ENCODE data around the gene THBS3. TPM values are rescaled to one million over a fixed set of nuclear protein-coding genes. Genes with fewer than 3 reads are reported as not detected.
A peak's percentile ranks its signal among the peaks of the same experiment; 100 is the strongest.

The THBS3 gene
- total and polyA plus RNA-seq, 2 of the 13 experiments (the other 11 are each of a cell fraction or from before 2014, with no cell fraction given) = 0.86 to 3.6 TPM

GRCh38 chr1:155227261-155228095 lies 19.8 kb upstream of the THBS3 start (continued):
- no peak for TF ChIP-seq DBP (CRISPR knock-in tag; IDR thresholded peaks at IDR 0.05; ENCODE audit: not compliant biosample characterization)
- peak; percentile 58 for TF ChIP-seq YY1 (IDR thresholded peaks at IDR 0.05; ENCODE audit: insufficient read depth, insufficient replicate concordance, low read depth, low read length)
- no peak for TF ChIP-seq ZSCAN12 (CRISPR knock-in tag; IDR thresholded peaks at IDR 0.05)
- peak; percentile 22; the same call in 1 of the 2 replicates for TF ChIP-seq KLF6 (CRISPR knock-in tag; IDR thresholded peaks at IDR 0.05)
- TF ChIP-seq, protein P1, sequence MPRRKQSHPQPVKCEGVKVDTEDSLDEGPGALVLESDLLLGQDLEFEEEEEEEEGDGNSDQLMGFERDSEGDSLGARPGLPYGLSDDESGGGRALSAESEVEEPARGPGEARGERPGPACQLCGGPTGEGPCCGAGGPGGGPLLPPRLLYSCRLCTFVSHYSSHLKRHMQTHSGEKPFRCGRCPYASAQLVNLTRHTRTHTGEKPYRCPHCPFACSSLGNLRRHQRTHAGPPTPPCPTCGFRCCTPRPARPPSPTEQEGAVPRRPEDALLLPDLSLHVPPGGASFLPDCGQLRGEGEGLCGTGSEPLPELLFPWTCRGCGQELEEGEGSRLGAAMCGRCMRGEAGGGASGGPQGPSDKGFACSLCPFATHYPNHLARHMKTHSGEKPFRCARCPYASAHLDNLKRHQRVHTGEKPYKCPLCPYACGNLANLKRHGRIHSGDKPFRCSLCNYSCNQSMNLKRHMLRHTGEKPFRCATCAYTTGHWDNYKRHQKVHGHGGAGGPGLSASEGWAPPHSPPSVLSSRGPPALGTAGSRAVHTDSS (CRISPR knock-in tag; conservative IDR thresholded peaks at IDR 0.05) = no peak
- TF ChIP-seq PHF8 (CRISPR knock-in tag; IDR thresholded peaks at IDR 0.05) = peak; percentile 70
- TF ChIP-seq TAF15 (IDR thresholded peaks at IDR 0.05; ENCODE audit: low read depth, low read length, poor library complexity, severe bottlenecking) = no peak
- TF ChIP-seq, protein P2, sequence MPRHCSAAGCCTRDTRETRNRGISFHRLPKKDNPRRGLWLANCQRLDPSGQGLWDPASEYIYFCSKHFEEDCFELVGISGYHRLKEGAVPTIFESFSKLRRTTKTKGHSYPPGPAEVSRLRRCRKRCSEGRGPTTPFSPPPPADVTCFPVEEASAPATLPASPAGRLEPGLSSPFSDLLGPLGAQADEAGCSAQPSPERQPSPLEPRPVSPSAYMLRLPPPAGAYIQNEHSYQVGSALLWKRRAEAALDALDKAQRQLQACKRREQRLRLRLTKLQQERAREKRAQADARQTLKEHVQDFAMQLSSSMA (CRISPR knock-in tag; IDR thresholded peaks at IDR 0.05) = no peak
- no peak for TF ChIP-seq KLF12 (CRISPR knock-in tag; IDR thresholded peaks at IDR 0.05; ENCODE audit: borderline replicate concordance)
- TF ChIP-seq RCOR2 (CRISPR knock-in tag; IDR thresholded peaks at IDR 0.05) = no peak
- TF ChIP-seq REL (CRISPR knock-in tag; conservative IDR thresholded peaks at IDR 0.05) = no peak
- no peak for TF ChIP-seq ZNF207 (IDR thresholded peaks at IDR 0.05; ENCODE audit: borderline replicate concordance)
- TF ChIP-seq ZSCAN21 (CRISPR knock-in tag; IDR thresholded peaks at IDR 0.05; ENCODE audit: borderline replicate concordance) = no peak
- TF ChIP-seq, protein P3, sequence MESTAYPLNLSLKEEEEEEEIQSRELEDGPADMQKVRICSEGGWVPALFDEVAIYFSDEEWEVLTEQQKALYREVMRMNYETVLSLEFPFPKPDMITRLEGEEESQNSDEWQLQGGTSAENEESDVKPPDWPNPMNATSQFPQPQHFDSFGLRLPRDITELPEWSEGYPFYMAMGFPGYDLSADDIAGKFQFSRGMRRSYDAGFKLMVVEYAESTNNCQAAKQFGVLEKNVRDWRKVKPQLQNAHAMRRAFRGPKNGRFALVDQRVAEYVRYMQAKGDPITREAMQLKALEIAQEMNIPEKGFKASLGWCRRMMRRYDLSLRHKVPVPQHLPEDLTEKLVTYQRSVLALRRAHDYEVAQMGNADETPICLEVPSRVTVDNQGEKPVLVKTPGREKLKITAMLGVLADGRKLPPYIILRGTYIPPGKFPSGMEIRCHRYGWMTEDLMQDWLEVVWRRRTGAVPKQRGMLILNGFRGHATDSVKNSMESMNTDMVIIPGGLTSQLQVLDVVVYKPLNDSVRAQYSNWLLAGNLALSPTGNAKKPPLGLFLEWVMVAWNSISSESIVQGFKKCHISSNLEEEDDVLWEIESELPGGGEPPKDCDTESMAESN (CRISPR knock-in tag; conservative IDR thresholded peaks at IDR 0.05) = no peak
- TF ChIP-seq, protein P4, sequence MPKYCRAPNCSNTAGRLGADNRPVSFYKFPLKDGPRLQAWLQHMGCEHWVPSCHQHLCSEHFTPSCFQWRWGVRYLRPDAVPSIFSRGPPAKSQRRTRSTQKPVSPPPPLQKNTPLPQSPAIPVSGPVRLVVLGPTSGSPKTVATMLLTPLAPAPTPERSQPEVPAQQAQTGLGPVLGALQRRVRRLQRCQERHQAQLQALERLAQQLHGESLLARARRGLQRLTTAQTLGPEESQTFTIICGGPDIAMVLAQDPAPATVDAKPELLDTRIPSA (CRISPR knock-in tag; IDR thresholded peaks at IDR 0.05; ENCODE audit: borderline replicate concordance) = no peak
- TF ChIP-seq ZNF75D (CRISPR knock-in tag; IDR thresholded peaks at IDR 0.05; ENCODE audit: borderline replicate concordance) = no peak
- no peak for TF ChIP-seq NCOA1 (CRISPR knock-in tag; IDR thresholded peaks at IDR 0.05)
- TF ChIP-seq SIN3B (IDR thresholded peaks at IDR 0.05; ENCODE audit: low read length) = no peak
- TF ChIP-seq ZNF329 (CRISPR knock-in tag; IDR thresholded peaks at IDR 0.05; ENCODE audit: low read depth) = no peak
- TF ChIP-seq ZNF570 (CRISPR knock-in tag; IDR thresholded peaks at IDR 0.05; ENCODE audit: borderline replicate concordance) = no peak
- TF ChIP-seq, protein P5, sequence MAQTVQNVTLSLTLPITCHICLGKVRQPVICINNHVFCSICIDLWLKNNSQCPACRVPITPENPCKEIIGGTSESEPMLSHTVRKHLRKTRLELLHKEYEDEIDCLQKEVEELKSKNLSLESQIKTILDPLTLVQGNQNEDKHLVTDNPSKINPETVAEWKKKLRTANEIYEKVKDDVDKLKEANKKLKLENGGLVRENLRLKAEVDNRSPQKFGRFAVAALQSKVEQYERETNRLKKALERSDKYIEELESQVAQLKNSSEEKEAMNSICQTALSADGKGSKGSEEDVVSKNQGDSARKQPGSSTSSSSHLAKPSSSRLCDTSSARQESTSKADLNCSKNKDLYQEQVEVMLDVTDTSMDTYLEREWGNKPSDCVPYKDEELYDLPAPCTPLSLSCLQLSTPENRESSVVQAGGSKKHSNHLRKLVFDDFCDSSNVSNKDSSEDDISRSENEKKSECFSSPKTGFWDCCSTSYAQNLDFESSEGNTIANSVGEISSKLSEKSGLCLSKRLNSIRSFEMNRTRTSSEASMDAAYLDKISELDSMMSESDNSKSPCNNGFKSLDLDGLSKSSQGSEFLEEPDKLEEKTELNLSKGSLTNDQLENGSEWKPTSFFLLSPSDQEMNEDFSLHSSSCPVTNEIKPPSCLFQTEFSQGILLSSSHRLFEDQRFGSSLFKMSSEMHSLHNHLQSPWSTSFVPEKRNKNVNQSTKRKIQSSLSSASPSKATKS (CRISPR knock-in tag; IDR thresholded peaks at IDR 0.05) = no peak
